ENCODE measurements around the gene MYH7B. TPM values are rescaled to one million over a fixed set of nuclear protein-coding genes. Genes with fewer than 3 reads are reported as not detected.

MYH7B gene
- total RNA-seq, 1 donor from 2014 or later = 3.1 TPM

GRCh38 chr20:34992751-34993417, 37.2 kb downstream of the MYH7B start:
- DNase-seq = no peak

GRCh38 chr20:34993941-34994508, 38.4 kb downstream of the MYH7B start:
- DNase-seq = no peak

- DNase-seq = no peak
These were observed 39.0 kb downstream of the MYH7B start for GRCh38 chr20:34994509-34995131.

- DNase-seq = no peak
These were observed 39.5 kb downstream of the MYH7B start for GRCh38 chr20:34995192-34995591.

- DNase-seq = no peak
These were observed 40.0 kb downstream of the MYH7B start for GRCh38 chr20:34995696-34996095.

GRCh38 chr20:34996243-34997028, 40.8 kb downstream of the MYH7B start:
- DNase-seq = no peak

- no peak for DNase-seq
These were observed 41.5 kb downstream of the MYH7B start for GRCh38 chr20:34997131-34997561.

GRCh38 chr20:34997774-34998173, 42.1 kb downstream of the MYH7B start:
- no peak for DNase-seq

- DNase-seq = no peak
These were observed 42.8 kb downstream of the MYH7B start for GRCh38 chr20:34998331-34998950.

GRCh38 chr20:34999021-34999451, 43.4 kb downstream of the MYH7B start:
- DNase-seq = no peak

- no peak for DNase-seq
These were observed 44.1 kb downstream of the MYH7B start for GRCh38 chr20:34999782-35000181.

- DNase-seq = no peak
These were observed 44.7 kb downstream of the MYH7B start for GRCh38 chr20:35000311-35000921.

GRCh38 chr20:35000922-35001595, 45.4 kb downstream of the MYH7B start:
- no peak for DNase-seq

GRCh38 chr20:35001596-35002362, 46.1 kb downstream of the MYH7B start:
- DNase-seq = no peak

- DNase-seq = no peak
These were observed 47.0 kb downstream of the MYH7B start for GRCh38 chr20:35002426-35003210.

GRCh38 chr20:35003211-35004031, 47.8 kb downstream of the MYH7B start:
- no peak for DNase-seq

- DNase-seq = no peak
These were observed 48.5 kb downstream of the MYH7B start for GRCh38 chr20:35004051-35004725.
